Measurements from ENCODE around the gene NGB. TPM values are rescaled to one million over a fixed set of nuclear protein-coding genes. Genes with fewer than 3 reads are reported as not detected.

The NGB gene
- total and polyA plus RNA-seq, 12 donors: 0.17 to 15.4 (median 5.2) TPM; not detected in 4

DNA sequence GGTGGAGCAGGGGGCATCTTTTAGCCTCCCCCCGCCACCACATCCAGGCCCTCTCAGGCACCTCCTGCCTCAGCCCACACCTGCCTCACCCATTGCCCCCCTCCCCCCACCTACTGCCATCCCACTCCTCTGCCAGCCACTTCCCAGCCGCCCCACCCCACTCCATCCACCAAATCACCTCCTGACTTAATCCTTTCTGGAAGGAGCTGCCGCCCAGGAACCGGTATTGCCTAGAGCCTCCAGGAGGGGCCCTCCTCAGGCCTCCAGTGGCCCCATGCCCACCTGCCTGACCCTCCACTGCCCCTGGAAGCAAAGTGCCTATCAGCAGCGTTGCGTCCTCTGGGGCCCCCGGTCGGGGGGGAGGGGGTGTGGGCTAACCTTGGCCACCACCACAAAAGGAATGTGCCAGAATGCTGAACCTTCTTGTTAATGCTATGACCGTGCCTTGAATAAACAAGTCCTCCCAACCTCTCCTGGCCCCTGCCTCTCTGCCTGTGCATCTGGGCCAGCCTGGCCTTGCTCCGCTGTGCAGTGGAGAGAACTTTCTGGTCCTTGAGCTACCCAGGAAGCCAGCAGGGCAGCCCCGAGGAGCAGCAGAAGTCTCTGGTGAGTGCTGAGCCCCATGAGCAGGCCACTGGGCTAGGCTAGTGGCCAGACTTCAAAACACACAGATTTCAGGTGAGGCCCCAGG is 11.8 kb downstream of the NGB start:
- no peak for DNase-seq
- intact Hi-C loops (cut with DNase I): no loop called here
- no peak for TF ChIP-seq POLR2A (IDR thresholded peaks at IDR 0.05)
- TF ChIP-seq, protein P1, sequence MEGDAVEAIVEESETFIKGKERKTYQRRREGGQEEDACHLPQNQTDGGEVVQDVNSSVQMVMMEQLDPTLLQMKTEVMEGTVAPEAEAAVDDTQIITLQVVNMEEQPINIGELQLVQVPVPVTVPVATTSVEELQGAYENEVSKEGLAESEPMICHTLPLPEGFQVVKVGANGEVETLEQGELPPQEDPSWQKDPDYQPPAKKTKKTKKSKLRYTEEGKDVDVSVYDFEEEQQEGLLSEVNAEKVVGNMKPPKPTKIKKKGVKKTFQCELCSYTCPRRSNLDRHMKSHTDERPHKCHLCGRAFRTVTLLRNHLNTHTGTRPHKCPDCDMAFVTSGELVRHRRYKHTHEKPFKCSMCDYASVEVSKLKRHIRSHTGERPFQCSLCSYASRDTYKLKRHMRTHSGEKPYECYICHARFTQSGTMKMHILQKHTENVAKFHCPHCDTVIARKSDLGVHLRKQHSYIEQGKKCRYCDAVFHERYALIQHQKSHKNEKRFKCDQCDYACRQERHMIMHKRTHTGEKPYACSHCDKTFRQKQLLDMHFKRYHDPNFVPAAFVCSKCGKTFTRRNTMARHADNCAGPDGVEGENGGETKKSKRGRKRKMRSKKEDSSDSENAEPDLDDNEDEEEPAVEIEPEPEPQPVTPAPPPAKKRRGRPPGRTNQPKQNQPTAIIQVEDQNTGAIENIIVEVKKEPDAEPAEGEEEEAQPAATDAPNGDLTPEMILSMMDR (IDR thresholded peaks at IDR 0.05): no peak
- no peak overlapping the region for H3K4me3 ChIP-seq
- H3K4me1 ChIP-seq (replicated peaks in 1 of 2): no peaks in the 10 kb centered on the region
- H3K9me3 ChIP-seq (replicated peaks in 1 of 3): no peaks in the 10 kb centered on the region
- 45 to 52% (median 49%) methylated on average over 9 to 11 of the region's 11 CpGs for WGBS, 4 donors
- H3K27ac ChIP-seq: no peak overlapping the region
- H3K27me3 ChIP-seq: no peaks in the 10 kb centered on the region
- H3K36me3 ChIP-seq (replicated peaks in 1 of 2): no peaks in the 10 kb centered on the region

DNA sequence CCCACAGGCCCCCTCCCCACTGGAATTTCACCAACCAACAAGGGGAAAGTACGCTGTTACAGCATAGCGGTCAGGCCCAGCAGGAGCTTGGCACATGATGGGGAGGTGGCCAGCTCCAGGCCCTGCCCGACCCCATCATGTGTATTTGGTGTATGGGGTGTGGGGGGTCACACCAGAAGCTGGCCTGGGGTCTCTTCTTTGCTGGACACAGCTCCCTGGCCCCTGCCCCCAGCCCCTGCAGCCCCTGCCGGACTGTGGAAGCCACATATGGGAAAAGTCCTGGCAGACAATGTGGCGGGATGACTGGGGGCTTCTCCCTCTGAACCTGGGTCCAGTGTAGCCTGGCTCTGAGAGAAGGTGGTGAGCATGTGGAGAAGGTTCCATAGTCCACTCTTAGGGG is 12.4 kb downstream of the NGB start:
- intact Hi-C loops (cut with DNase I): no loop called here
- DNase-seq: no peak
- Histone ChIP-seq H3K27ac (no peak overlapping the region), H3K4me1 (replicated peaks in 1 of 2) (no peaks in the 10 kb centered on the region), H3K27me3 (no peaks in the 10 kb centered on the region), H3K9me3 (replicated peaks in 1 of 3) (no peaks in the 10 kb centered on the region), H3K4me3 (no peak overlapping the region), H3K36me3 (replicated peaks in 1 of 2) (no peaks in the 10 kb centered on the region)
- TF ChIP-seq, protein P1 (IDR thresholded peaks at IDR 0.05): no peak
- no peak for TF ChIP-seq POLR2A (IDR thresholded peaks at IDR 0.05)
- 89 to 96% (median 93%) methylated on average over 3 to 5 of the region's 5 CpGs for WGBS, 4 donors

DNA sequence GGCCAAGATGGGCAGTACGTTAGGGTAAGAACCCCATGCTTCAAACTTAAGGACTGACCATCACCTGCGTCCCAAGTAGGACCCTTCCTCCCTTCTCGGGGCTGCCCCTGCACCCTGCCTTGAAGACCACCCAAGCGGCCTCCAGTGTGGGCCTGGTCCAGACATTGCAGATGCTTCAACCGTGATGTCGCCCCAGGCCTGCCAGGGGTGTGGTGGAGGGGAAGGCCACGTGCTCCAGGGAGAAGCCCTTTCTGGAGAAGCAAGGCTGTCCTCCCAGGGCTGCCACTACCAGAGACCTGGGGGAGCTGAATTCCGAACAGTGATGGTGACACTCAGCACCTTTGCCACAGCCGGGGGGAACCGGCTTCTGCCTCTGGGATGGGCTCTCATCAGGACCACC is 13.3 kb downstream of the NGB start:
- no peak overlapping the region for H3K27ac ChIP-seq
- TF ChIP-seq, protein P1 (IDR thresholded peaks at IDR 0.05): no peak
- TF ChIP-seq POLR2A (IDR thresholded peaks at IDR 0.05): no peak
- no peaks in the 10 kb centered on the region for H3K9me3 ChIP-seq (replicated peaks in 1 of 3)
- no peak overlapping the region for H3K4me3 ChIP-seq
- H3K27me3 ChIP-seq: no peaks in the 10 kb centered on the region
- intact Hi-C loops (cut with DNase I): no loop called here
- no peaks in the 10 kb centered on the region for H3K36me3 ChIP-seq (replicated peaks in 1 of 2)
- no peaks in the 10 kb centered on the region for H3K4me1 ChIP-seq (replicated peaks in 1 of 2)
- 89 to 100% (median 92%) methylated on average over 1 to 10 of the region's 10 CpGs for WGBS, 4 donors
- no peak for DNase-seq

DNA sequence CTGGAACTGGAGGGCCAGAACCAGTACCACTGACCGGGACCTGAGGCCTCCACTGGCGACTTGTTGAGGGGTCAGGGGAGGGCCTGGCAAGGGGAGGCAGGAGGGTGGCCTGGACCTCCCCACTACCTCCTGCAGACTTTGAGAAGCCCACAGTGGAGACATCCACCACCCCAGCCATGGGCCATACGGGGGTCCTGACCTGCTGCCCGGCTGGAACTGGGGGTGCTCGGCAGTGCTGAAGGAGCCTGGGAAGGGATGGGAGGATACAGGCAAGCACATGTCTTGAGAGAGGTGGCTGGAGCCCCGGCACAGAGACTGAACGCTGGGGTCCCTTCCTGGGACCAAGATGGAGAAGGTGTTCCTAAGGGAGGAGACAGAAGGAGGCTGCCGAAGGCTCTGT is 14.3 kb downstream of the NGB start:
- Histone ChIP-seq H3K4me1 (replicated peaks in 1 of 2) (no peaks in the 10 kb centered on the region), H3K27me3 (no peaks in the 10 kb centered on the region), H3K4me3 (no peak overlapping the region), H3K27ac (no peak overlapping the region), H3K36me3 (replicated peaks in 1 of 2) (no peaks in the 10 kb centered on the region), H3K9me3 (replicated peaks in 1 of 3) (no peaks in the 10 kb centered on the region)
- 77 to 96% (median 95%) methylated on average over 3 to 8 of the region's 8 CpGs for WGBS, 4 donors
- no peak for DNase-seq
- TF ChIP-seq, protein P1 (IDR thresholded peaks at IDR 0.05): no peak
- TF ChIP-seq POLR2A (IDR thresholded peaks at IDR 0.05): no peak
- intact Hi-C loops (cut with DNase I): no loop called here
